GM18519 (cell line): ENCODE data around the gene OAF.
"Not testable (repeated sequence)": the region's sequence is repeated elsewhere in the genome, so short reads cannot be mapped to it uniquely, and the experiment has no call there.

Source experiments
- ATAC-seq: cut with Tn5 transposase; IDR thresholded peaks from one replicate; pipeline ENCODE4 v1.9.1; 2021; ENCODE audit warnings: mild to moderate bottlenecking, moderate library complexity; ENCODE audit not compliant: unreplicated experiment, low FRiP score

Gene OAF

GRCh38 chr11:120260616-120261015 is 49.8 kb downstream of the OAF start:
- ATAC-seq, result no peak

- no peak for ATAC-seq
Measured at GRCh38 chr11:120261321-120261720, 50.5 kb downstream of the OAF start.

DNA sequence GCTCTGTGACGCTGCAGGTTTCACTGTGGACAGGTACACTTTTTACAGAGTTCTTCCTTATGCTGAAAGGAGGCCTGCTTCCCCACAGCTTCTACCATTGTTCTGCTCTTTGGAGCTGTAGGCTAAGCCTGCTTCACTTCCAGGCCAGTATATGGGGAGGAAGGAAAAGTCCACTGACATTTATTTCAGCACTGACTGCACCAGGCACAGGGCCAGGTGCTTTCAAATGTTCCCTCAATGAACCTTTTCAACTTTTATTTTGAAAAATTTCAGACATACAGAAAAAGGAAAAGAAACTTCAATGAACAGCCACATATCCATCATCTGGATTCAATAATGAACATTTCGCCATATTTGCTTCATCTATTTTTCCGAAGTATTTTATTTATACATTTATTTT is 51.1 kb downstream of the OAF start:
- no peak for ATAC-seq

- ATAC-seq, result no peak
Measured at GRCh38 chr11:120267319-120267718, 56.5 kb downstream of the OAF start.

DNA sequence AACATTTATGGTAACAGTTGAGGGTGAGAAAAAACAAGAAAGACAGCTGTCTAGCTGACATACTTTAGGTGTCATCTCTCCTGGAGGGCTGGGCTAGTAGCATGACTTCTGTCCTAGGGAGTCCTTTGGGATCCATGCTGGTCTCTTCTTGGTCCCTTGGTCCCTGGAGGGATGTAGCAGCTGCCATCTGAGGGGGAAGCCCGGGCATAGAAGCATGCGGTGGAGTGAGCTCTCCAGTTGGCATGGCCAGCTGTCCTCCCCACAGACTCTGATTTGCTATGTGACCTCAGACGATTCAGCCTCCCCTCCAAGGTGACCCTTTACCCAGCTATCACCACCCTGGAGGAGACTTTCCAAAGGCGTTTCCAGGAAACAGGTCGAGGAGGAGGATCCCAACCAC is 57.9 kb downstream of the OAF start:
- no peak for ATAC-seq

- ATAC-seq, result no peak
Measured at GRCh38 chr11:120270386-120270785, 59.6 kb downstream of the OAF start.

DNA sequence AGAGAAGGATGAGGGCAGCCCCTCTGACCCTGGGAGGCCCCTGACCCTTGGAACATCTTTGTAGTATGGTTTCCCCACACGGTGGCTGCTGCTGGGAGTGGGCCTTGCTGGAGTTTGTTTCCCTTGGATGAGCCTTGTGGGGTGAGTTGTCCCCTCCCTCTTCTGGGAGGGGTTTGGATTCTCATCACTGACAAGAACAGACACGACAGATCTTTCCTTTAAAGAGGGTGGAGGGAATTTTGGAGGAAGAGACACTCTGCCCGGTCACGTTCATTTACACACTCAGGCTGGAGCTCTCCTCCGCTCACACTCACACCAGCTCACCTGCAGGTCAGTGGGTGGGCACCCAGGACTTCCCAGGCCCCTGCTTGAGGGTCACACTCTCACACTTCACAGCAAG is 60.8 kb downstream of the OAF start:
- no peak for ATAC-seq

GRCh38 chr11:120272303-120272702 is 61.5 kb downstream of the OAF start:
- ATAC-seq, result no peak

DNA sequence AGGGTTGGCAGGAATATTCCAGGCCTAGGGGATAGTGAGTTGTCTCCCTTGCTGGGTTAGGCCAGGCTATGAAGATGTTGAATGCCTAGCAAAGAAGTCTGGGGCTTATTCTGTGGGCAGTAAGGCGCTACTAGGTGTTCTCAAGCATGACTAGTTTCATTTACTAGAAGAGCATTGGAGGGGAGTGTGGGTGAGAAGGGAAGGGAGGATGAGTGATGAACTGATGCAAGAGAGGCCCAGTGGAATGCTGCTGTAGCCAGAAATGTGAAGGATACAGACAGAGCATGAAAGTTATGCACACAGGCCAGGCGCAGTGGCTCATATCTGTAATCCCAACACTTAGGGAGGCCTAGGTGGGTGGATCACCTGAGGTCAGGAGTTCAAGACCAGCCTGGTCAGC is 62.6 kb downstream of the OAF start:
- ATAC-seq, result no peak

GRCh38 chr11:120273956-120274355 is 63.1 kb downstream of the OAF start:
- not testable (repeated sequence) for ATAC-seq

- no peak for ATAC-seq
Measured at GRCh38 chr11:120279502-120279901, 68.7 kb downstream of the OAF start.
